Tibial nerve (tissue), 4 donors: ENCODE data around the gene PHEX.

ENCODE experiments used
- EP300 ChIP-seq, 2 donors: sonication (generic); formaldehyde crosslinking; IDR thresholded peaks; one replicate each; pipeline ENCODE4 v1.6.1; 2017; ENCODE audit warnings: antibody characterized with exemption in 2 of 2, mild to moderate bottlenecking in 1 of 2
- POLR2A ChIP-seq, 2 donors: fragments of 450-650 bp; IDR thresholded peaks; one replicate each; pipeline ENCODE4 v1.6.1; 2017; ENCODE audit warnings: antibody characterized with exemption in 2 of 2, mild to moderate bottlenecking in 2 of 2, moderate library complexity in 2 of 2
- TF ChIP-seq, protein P1 (sequence below), 5 experiments: fragments of 200-600 bp in 3 of 5; fragments of 450-650 bp in 2 of 5; sonication (generic) in 3 of 5; IDR thresholded peaks; one replicate each; pipeline ENCODE4 v1.5.1; 2016 to 2019; ENCODE audit warnings: antibody characterized with exemption in 5 of 5, mild to moderate bottlenecking in 3 of 5, moderate library complexity in 2 of 5

DNA sequence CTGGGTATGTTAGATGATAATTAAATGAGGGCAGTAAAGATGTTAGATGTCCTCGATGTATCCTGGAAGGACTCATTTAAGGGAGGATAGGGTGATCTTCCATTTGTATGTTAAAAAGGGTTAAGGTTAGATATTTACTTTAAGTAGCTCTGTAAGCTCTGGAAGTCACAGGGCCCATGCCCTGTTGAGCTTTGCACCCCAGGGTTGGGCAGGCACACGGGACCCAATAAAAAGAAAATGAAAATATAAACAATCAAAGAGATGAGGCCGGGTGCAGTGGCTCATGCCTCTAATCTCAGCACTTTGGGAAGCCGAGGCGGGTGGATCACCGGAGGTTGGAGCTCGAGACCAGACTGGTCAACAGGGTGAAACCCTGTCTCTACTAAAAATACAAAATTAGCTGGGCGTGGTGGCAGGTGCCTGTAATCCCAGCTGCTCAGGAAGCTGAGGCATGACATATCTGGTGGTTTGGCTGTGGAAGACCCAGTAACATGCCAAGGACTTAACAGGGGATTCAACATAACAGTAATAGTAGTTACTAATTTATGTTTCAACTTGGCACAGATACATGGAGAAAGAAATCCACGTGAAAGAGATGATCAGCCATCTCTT is 16.9 kb upstream of the PHEX start:
- TF ChIP-seq, protein P1, sequence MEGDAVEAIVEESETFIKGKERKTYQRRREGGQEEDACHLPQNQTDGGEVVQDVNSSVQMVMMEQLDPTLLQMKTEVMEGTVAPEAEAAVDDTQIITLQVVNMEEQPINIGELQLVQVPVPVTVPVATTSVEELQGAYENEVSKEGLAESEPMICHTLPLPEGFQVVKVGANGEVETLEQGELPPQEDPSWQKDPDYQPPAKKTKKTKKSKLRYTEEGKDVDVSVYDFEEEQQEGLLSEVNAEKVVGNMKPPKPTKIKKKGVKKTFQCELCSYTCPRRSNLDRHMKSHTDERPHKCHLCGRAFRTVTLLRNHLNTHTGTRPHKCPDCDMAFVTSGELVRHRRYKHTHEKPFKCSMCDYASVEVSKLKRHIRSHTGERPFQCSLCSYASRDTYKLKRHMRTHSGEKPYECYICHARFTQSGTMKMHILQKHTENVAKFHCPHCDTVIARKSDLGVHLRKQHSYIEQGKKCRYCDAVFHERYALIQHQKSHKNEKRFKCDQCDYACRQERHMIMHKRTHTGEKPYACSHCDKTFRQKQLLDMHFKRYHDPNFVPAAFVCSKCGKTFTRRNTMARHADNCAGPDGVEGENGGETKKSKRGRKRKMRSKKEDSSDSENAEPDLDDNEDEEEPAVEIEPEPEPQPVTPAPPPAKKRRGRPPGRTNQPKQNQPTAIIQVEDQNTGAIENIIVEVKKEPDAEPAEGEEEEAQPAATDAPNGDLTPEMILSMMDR (IDR thresholded peaks at IDR 0.05) = no peak
- TF ChIP-seq POLR2A (IDR thresholded peaks at IDR 0.05) (no peak), EP300 (IDR thresholded peaks at IDR 0.05) (no peak)
